Suprapubic skin (tissue), 4 donors: ENCODE measurements around the gene GAS7.

Experiments
- EP300 ChIP-seq: sonication (generic); formaldehyde crosslinking; IDR thresholded peaks from one replicate; pipeline ENCODE4 v1.6.1; 2017; ENCODE audit warnings: antibody characterized with exemption
- POLR2AphosphoS5 ChIP-seq, 3 donors: sonication (generic); formaldehyde crosslinking; IDR thresholded peaks; one replicate each; pipeline ENCODE4 v1.6.1; 2017; ENCODE audit warnings: antibody characterized with exemption in 3 of 3

DNA sequence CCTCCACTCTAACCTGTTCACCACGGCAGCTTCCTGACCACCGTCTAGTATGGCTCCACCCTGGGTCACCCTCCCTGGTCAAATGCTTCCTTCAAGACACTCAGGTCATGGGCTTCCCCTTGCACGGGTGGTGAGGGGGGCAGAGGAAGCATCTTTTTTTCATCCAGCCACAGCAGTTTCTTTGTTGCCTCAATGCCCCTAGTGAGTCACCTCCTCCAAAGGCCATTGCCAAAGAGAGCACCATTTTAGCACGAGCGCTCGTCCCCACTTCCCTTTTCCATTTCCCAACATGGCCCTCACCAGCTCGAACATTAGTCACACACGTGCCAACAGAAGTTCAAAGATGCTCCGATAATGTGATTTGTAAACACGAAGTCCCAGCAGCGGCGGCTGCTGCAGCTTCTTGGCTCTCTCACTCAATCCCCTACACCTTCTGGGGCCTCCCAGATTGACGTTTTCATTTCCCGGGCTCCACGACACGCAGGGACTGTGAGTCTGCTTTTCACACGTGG lies 134.6 kb downstream of the GAS7 start:
- TF ChIP-seq EP300 (no peak), POLR2AphosphoS5 (IDR thresholded peaks at IDR 0.05) (peak in 1 of 3 donors; percentile 54)
